ENCODE measurements around the gene NPR2.

NPR2 gene

GRCh38 chr9:35763803-35764202 is 27.6 kb upstream of the NPR2 start:
- no peak for DNase-seq (ENCODE audit: low spot score)

GRCh38 chr9:35766997-35767396 is 24.4 kb upstream of the NPR2 start:
- DNase-seq (ENCODE audit: low spot score): no peak

GRCh38 chr9:35767458-35767857 is 23.9 kb upstream of the NPR2 start:
- DNase-seq (ENCODE audit: low spot score): no peak

GRCh38 chr9:35769763-35770162 is 21.6 kb upstream of the NPR2 start:
- no peak for DNase-seq (ENCODE audit: low spot score)

GRCh38 chr9:35771075-35771433 is 20.3 kb upstream of the NPR2 start:
- no peak for DNase-seq (ENCODE audit: low spot score)

- DNase-seq (ENCODE audit: low spot score): no peak
Observed at GRCh38 chr9:35771534-35771933, 19.9 kb upstream of the NPR2 start.

GRCh38 chr9:35771943-35772342 is 19.4 kb upstream of the NPR2 start:
- no peak for DNase-seq (ENCODE audit: low spot score)

- DNase-seq (ENCODE audit: low spot score): no peak
Observed at GRCh38 chr9:35774907-35775635, 16.3 kb upstream of the NPR2 start.

GRCh38 chr9:35776018-35776417 is 15.4 kb upstream of the NPR2 start:
- DNase-seq (ENCODE audit: low spot score): no peak

GRCh38 chr9:35778496-35778895 is 12.9 kb upstream of the NPR2 start:
- DNase-seq (ENCODE audit: low spot score): no peak

- no peak for DNase-seq (ENCODE audit: low spot score)
Observed at GRCh38 chr9:35781066-35781465, 10.3 kb upstream of the NPR2 start.

- DNase-seq (ENCODE audit: low spot score): no peak
Observed at GRCh38 chr9:35783418-35783817, 8.0 kb upstream of the NPR2 start.

- DNase-seq (ENCODE audit: low spot score): no peak
Observed at GRCh38 chr9:35789541-35789940, 1.9 kb upstream of the NPR2 start.

GRCh38 chr9:35790025-35790384 is 1.4 kb upstream of the NPR2 start:
- no peak for DNase-seq (ENCODE audit: low spot score)

- peak; percentile 56 for DNase-seq (ENCODE audit: low spot score)
Observed at GRCh38 chr9:35790385-35791296, 750 bp upstream of the NPR2 start.

- no peak for DNase-seq (ENCODE audit: low spot score)
Observed at GRCh38 chr9:35792024-35792813, 828 bp downstream of the NPR2 start.

GRCh38 chr9:35792826-35793225 is 1.4 kb downstream of the NPR2 start:
- DNase-seq (ENCODE audit: low spot score): no peak

- DNase-seq (ENCODE audit: low spot score): no peak
Observed at GRCh38 chr9:35793461-35793860, 2.1 kb downstream of the NPR2 start.

GRCh38 chr9:35795695-35796094 is 4.3 kb downstream of the NPR2 start:
- DNase-seq (ENCODE audit: low spot score): no peak

- no peak for DNase-seq (ENCODE audit: low spot score)
Observed at GRCh38 chr9:35797311-35798109, 6.1 kb downstream of the NPR2 start.

- peak; percentile 65 for DNase-seq (ENCODE audit: low spot score)
Observed at GRCh38 chr9:35798658-35799374, 7.4 kb downstream of the NPR2 start.

Data from SW480 (cell line).